H1 (cell line): Measurements from ENCODE around the gene SLC9C2. TPM values are rescaled to one million over a fixed set of nuclear protein-coding genes. Genes with fewer than 3 reads are reported as not detected.

Experiments used
- CTCF ChIA-PET: fragments of 300-600 bp; sonication (Branson Sonifier 250); formaldehyde crosslinking; loops from one replicate; lab custom pipeline; 2021; ENCODE audit not compliant: partially characterized antibody; lab: Charles Lee
- POLR2A ChIA-PET: fragments of 300-600 bp; sonication (Branson Sonifier 250); formaldehyde crosslinking; loops from one replicate; lab custom pipeline; 2021; ENCODE audit warnings: inconsistent platforms; ENCODE audit not compliant: partially characterized antibody; lab: Charles Lee
- DNase-seq, 2 experiments: peaks; one replicate each; pipeline versions ENCODE4 v3.0.0 to v3.0.0-alpha.2; 2010 to 2022; ENCODE audit warnings: low spot score in 2 of 2, low read depth in 1 of 2, mixed read lengths in 1 of 2
- FAIRE-seq: peaks from 2 replicates; lab custom pipeline; 2011; peaks lifted over from hg19 to GRCh38; lab: Jason Lieb, UNC
- H2AFZ ChIP-seq: 2 replicates; pipeline ENCODE4 v1.8.1; 2012; ENCODE audit warnings: low read length, inconsistent platforms
- H2AK5ac ChIP-seq: 2 replicates; pipeline ENCODE4 v1.6.1; 2013; ENCODE audit warnings: low read depth, low read length
- H2BK120ac ChIP-seq: replicated peaks from 2 replicates; pipeline ENCODE3; 2013; ENCODE audit warnings: low read depth, low read length, inconsistent platforms
- H2BK12ac ChIP-seq: 2 replicates; pipeline ENCODE4 v1.6.1; 2013; ENCODE audit warnings: low read depth, low read length
- H2BK15ac ChIP-seq: 2 replicates; pipeline ENCODE4 v1.6.1; 2013; ENCODE audit warnings: low read length
- H2BK20ac ChIP-seq: 2 replicates; pipeline ENCODE4 v1.6.1; 2013; ENCODE audit warnings: low read length
- H2BK5ac ChIP-seq: 2 replicates; pipeline ENCODE4 v1.6.1; 2013; ENCODE audit warnings: low read depth, low read length
- H3K14ac ChIP-seq: 2 replicates; pipeline ENCODE4 v1.6.1; 2013; ENCODE audit warnings: inconsistent platforms; ENCODE audit not compliant: insufficient read length
- H3K18ac ChIP-seq: 2 replicates; pipeline ENCODE4 v1.6.1; 2013; ENCODE audit warnings: low read length; ENCODE audit errors: extremely low read depth
- H3K23ac ChIP-seq: 2 replicates; pipeline ENCODE4 v1.6.1; 2013; ENCODE audit warnings: inconsistent platforms; ENCODE audit not compliant: insufficient read length
- H3K23me2 ChIP-seq: 2 replicates; pipeline ENCODE4 v1.6.1; 2013; ENCODE audit warnings: low read depth, low read length
- H3K27ac ChIP-seq: 2 replicates; pipeline ENCODE4 v1.6.1; 2011; ENCODE audit warnings: low read depth, low read length, inconsistent platforms
- H3K27me3 ChIP-seq, 4 experiments: replicated peaks in 1 of 4; 1 replicate in 1 of 4; 2 replicates in 3 of 4; pipeline versions ENCODE4 v1.6.1 to v1.8.1; 2011 to 2013; ENCODE audit warnings: low read length in 3 of 4, mild to moderate bottlenecking in 3 of 4, inconsistent platforms in 2 of 4, mixed read lengths in 2 of 4, moderate library complexity in 1 of 4; ENCODE audit not compliant: control insufficient read depth in 3 of 4, insufficient read depth in 3 of 4; ENCODE audit errors: extremely low read depth in 1 of 4
- H3K36me3 ChIP-seq, 4 experiments: 2 replicates each; pipeline versions ENCODE4 v1.6.1 to v1.8.1; 2011 to 2013; ENCODE audit warnings: mild to moderate bottlenecking in 4 of 4, low read length in 3 of 4, moderate library complexity in 2 of 4, control low read depth in 1 of 4, inconsistent platforms in 1 of 4; ENCODE audit not compliant: insufficient read depth in 4 of 4, control insufficient read depth in 2 of 4
- H3K4ac ChIP-seq: replicated peaks from 2 replicates; pipeline ENCODE3; 2013; ENCODE audit warnings: low read length, low read depth, mixed read lengths, inconsistent platforms; ENCODE audit not compliant: insufficient read length
- H3K4me1 ChIP-seq, 4 experiments: replicated peaks in 1 of 4; 1 replicate in 1 of 4; 2 replicates in 3 of 4; pipeline versions ENCODE4 v1.6.1 to v1.8.1; 2011 to 2013; ENCODE audit warnings: low read length in 3 of 4, inconsistent platforms in 2 of 4, mixed read lengths in 1 of 4; ENCODE audit not compliant: insufficient read depth in 4 of 4, control insufficient read depth in 3 of 4
- H3K4me2 ChIP-seq, 2 experiments: 2 replicates each; pipeline versions ENCODE4 v1.6.1 to v1.8.1; 2011 to 2013; ENCODE audit warnings: low read depth in 2 of 2, low read length in 2 of 2, control low read depth in 1 of 2, inconsistent platforms in 1 of 2, mild to moderate bottlenecking in 1 of 2; ENCODE audit not compliant: insufficient read depth in 1 of 2
- H3K4me3 ChIP-seq, 4 experiments: fragments of 200-600, 300-600 bp in 1 of 4; sonication (generic), shearing (Covaris generic), sonication (Bioruptor Twin) in 1 of 4; 2 replicates each; pipeline versions ENCODE4 v1.5.1 to v1.8.1; 2011 to 2016; ENCODE audit warnings: low read length in 4 of 4, low read depth in 3 of 4, control low read depth in 2 of 4, inconsistent platforms in 2 of 4, mild to moderate bottlenecking in 2 of 4, mixed read lengths in 1 of 4, moderate library complexity in 1 of 4; ENCODE audit not compliant: insufficient read depth in 2 of 4; ENCODE audit errors: extremely low read depth in 1 of 4
- H3K56ac ChIP-seq: replicated peaks from 2 replicates; pipeline ENCODE3; 2013; ENCODE audit warnings: low read depth, mild to moderate bottlenecking, mixed read lengths, low read length, inconsistent platforms; ENCODE audit not compliant: insufficient read length
- H3K79me1 ChIP-seq: 2 replicates; pipeline ENCODE4 v1.6.1; 2013; ENCODE audit warnings: low read depth, low read length, control low read depth
- H3K79me2 ChIP-seq, 2 experiments: 2 replicates each; pipeline versions ENCODE4 v1.6.1 to v1.8.1; 2012 to 2013; ENCODE audit warnings: low read length in 2 of 2, mild to moderate bottlenecking in 2 of 2, inconsistent platforms in 1 of 2; ENCODE audit not compliant: insufficient read depth in 2 of 2, control insufficient read depth in 1 of 2
- H3K9ac ChIP-seq, 4 experiments: replicated peaks in 1 of 4; 1 replicate in 1 of 4; 2 replicates in 3 of 4; pipeline versions ENCODE4 v1.6.1 to v1.8.1; 2011 to 2013; ENCODE audit warnings: low read depth in 3 of 4, low read length in 3 of 4, control low read depth in 2 of 4, mild to moderate bottlenecking in 2 of 4, moderate library complexity in 2 of 4, inconsistent platforms in 1 of 4; ENCODE audit errors: extremely low read depth in 1 of 4
- H3K9me3 ChIP-seq, 2 experiments: 2 replicates each; pipeline versions ENCODE4 v1.6.1 to v1.8.1; 2012 to 2013; ENCODE audit warnings: mild to moderate bottlenecking in 2 of 2, moderate library complexity in 2 of 2, control low read depth in 1 of 2, inconsistent platforms in 1 of 2, low read depth in 1 of 2, low read length in 1 of 2, mixed read lengths in 1 of 2; ENCODE audit not compliant: insufficient read depth in 2 of 2
- H4K20me1 ChIP-seq, 2 experiments: replicated peaks in 1 of 2; 2 replicates each; pipeline versions ENCODE3 to v1.8.1; 2011 to 2013; ENCODE audit warnings: inconsistent platforms in 2 of 2, low read length in 2 of 2, mild to moderate bottlenecking in 1 of 2; ENCODE audit not compliant: insufficient read depth in 2 of 2, control insufficient read depth in 1 of 2
- H4K5ac ChIP-seq: 2 replicates; pipeline ENCODE4 v1.6.1; 2013; ENCODE audit warnings: low read length, low read depth, mixed read lengths, inconsistent platforms; ENCODE audit not compliant: insufficient read length
- H4K8ac ChIP-seq: 2 replicates; pipeline ENCODE4 v1.8.0; 2013; ENCODE audit warnings: mild to moderate bottlenecking, moderate library complexity, low read length, inconsistent platforms; ENCODE audit not compliant: insufficient read depth; ENCODE audit errors: extremely low read depth
- H4K91ac ChIP-seq: replicated peaks from 2 replicates; pipeline ENCODE3; 2013; ENCODE audit warnings: low read length, mixed read lengths, inconsistent platforms; ENCODE audit not compliant: insufficient read length
- EZH2 ChIP-seq: fragments of 200-600 bp; sonication (generic); IDR thresholded peaks from 2 replicates; pipeline ENCODE4 v1.7.1; 2012; ENCODE audit warnings: low read depth, mild to moderate bottlenecking, moderate library complexity, low read length, inconsistent platforms; ENCODE audit not compliant: severe bottlenecking
- JUND ChIP-seq: IDR thresholded peaks from 2 replicates; pipeline ENCODE4 v1.6.1; 2011; ENCODE audit warnings: mild to moderate bottlenecking, improper control_type of control experiment, low read length
- POLR2A ChIP-seq, 2 experiments: IDR thresholded peaks; 1 replicate in 1 of 2; 2 replicates in 1 of 2; pipeline ENCODE4 v1.6.1; 2011; ENCODE audit warnings: low read depth in 2 of 2, low read length in 2 of 2, mild to moderate bottlenecking in 2 of 2; ENCODE audit errors: control extremely low read depth in 1 of 2
- WGBS, 2 experiments: shearing (Covaris generic) in 1 of 2; methylation state at CpG; one replicate each; pipeline versions ENCODE4 v1.1.6 to v1.1.7; 2013 to 2015; ENCODE audit warnings: low lambda C conversion rate in 2 of 2, mixed read lengths in 2 of 2, inconsistent platforms in 1 of 2, low coverage in 1 of 2, missing lambda C conversion rate in 1 of 2; ENCODE audit not compliant: insufficient replicate concordance in 2 of 2, insufficient coverage in 1 of 2, insufficient read length in 1 of 2; ENCODE audit errors: extremely low coverage in 1 of 2, missing lambda C conversion rate in 1 of 2; 5-methylcytosine and 5-hydroxymethylcytosine counted together
- polyA plus RNA-seq, 7 experiments: library from polyadenylated mRNA; depleted of rRNA in 3 of 7; stranded (reverse) in 5 of 7; unstranded in 2 of 7; fragments of >200 nt in 5 of 7; fragments of 200-250 nt in 2 of 7; gene quantifications; 1 replicate in 5 of 7; 2 replicates in 1 of 7; 4 replicates in 1 of 7; pipeline versions ENCODE4 v1.2.1 to v1.2.3, GENCODE V29; 2011 to 2013; ENCODE audit warnings: missing spikeins in 2 of 7, mixed read lengths in 2 of 7
- total RNA-seq: library from RNA; stranded (reverse); fragmentation: NEBNext Ultra II Directional; extraction: Animal tissue kit (Norgen Biotek cat#: 25700); gene quantifications from 2 replicates; pipeline ENCODE4 v1.2.1, GENCODE V29; 2021
- TF ChIP-seq, protein P1 (sequence below): IDR thresholded peaks from 2 replicates; pipeline ENCODE4 v1.6.1; 2012; ENCODE audit warnings: inconsistent platforms

SLC9C2 gene
- total and polyA plus RNA-seq, 2 of the 8 experiments (the other 6 are each of a cell fraction or from before 2014, with no cell fraction given), result not detected

DNA sequence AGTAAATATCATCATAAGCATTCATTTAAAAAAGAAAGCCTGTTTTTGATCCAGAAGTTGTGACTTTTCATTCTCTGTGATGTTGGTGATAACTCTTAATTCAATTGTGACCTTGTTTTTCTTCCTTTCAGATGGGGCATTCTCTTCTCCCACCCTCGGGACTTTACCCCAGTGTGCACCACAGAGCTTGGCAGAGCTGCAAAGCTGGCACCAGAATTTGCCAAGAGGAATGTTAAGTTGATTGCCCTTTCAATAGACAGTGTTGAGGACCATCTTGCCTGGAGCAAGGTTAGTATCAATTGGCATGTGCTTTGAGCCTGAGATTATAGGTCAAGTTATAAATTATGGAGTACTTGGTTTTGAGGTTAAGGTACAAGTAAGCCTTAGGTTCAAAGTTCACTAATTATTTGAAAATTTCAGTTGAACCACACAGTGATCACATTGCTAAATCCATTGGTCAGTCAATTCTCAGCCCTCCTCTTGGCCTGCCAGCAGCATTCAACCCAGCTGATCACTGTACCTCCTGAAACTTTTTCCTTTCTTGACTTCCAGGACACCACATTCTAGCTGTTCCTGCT is 121.6 kb downstream of the SLC9C2 start:
- Histone ChIP-seq H3K18ac (no peak overlapping the region), H2BK20ac (no peak overlapping the region), H2AFZ (no peak overlapping the region), H4K8ac (no peak overlapping the region), H3K27me3 (no peaks in the 10 kb centered on the region), H3K23ac (no peak overlapping the region), H3K9ac (no peak overlapping the region), H3K14ac (no peak overlapping the region), H3K4me3 (no peak overlapping the region), H4K5ac (no peak overlapping the region), H3K4me2 (no peak overlapping the region), H3K36me3 (peaks cover 44 to 69% (median 56%) of the 10 kb centered on the region in 4 experiments), H3K4ac (no peak overlapping the region), H2BK15ac (no peak overlapping the region)
- no peak for FAIRE-seq
- DNase-seq, result no peak
- TF ChIP-seq JUND, result no peak
- TF ChIP-seq POLR2A (IDR thresholded peaks at IDR 0.05; ENCODE audit: control extremely low read depth in 1 of 2, low read depth in 2 of 2, low read length in 2 of 2), result peak in 1 of 2 experiments; percentile 28; a peak in 1 of 3 replicates
- TF ChIP-seq, protein P1, sequence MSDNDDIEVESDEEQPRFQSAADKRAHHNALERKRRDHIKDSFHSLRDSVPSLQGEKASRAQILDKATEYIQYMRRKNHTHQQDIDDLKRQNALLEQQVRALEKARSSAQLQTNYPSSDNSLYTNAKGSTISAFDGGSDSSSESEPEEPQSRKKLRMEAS, result no peak
- no peak for TF ChIP-seq EZH2
- TF ChIP-seq, all 59 proteins: peak for 1
- Histone ChIP-seq H2BK12ac (no peak overlapping the region), H2BK5ac (no peak overlapping the region), H2AK5ac (no peak overlapping the region), H4K20me1 (peaks cover 12% of the 10 kb centered on the region in 2 experiments), H3K56ac (no peak overlapping the region), H3K79me1 (no peaks in the 10 kb centered on the region), H3K27ac (no peak overlapping the region), H2BK120ac (no peak overlapping the region), H3K9me3 (no peaks in the 10 kb centered on the region), H3K23me2 (peaks cover 10% of the 10 kb centered on the region), H4K91ac (no peak overlapping the region), H3K4me1 (peaks cover 0 to 11% (median 2%) of the 10 kb centered on the region in 4 experiments; a peak in 5 of 7 replicates), H3K79me2 (peaks cover 8 to 64% of the 10 kb centered on the region in 2 experiments)
- WGBS, 2 experiments, result 90% methylated on average over 1 of the region's 1 CpG; no CpG with 5 or more reads in 1 of the 2 experiments
- ChIA-PET POLR2A (interaction anchor here (0.9 to 1.8 kb wide), 3 partner anchors 9 to 20 kb away, joined by 3 to 4 read pairs (median 4); no protein-coding TSS in a partner anchor), CTCF (interaction anchor here (1.0 to 1.5 kb wide), 3 partner anchors 27 to 52 kb away, joined by 3 to 6 read pairs (median 4); no protein-coding TSS in a partner anchor)
